NCI-H1105 treated with DMSO at 0.1 percent for 48 hours (cell line): ENCODE results near the gene EIF4E3.

ENCODE experiments used
- DNase-seq: peaks from one replicate; lab custom pipeline; 2025; lab: John Stamatoyannopoulos, UW

The EIF4E3 gene

DNA sequence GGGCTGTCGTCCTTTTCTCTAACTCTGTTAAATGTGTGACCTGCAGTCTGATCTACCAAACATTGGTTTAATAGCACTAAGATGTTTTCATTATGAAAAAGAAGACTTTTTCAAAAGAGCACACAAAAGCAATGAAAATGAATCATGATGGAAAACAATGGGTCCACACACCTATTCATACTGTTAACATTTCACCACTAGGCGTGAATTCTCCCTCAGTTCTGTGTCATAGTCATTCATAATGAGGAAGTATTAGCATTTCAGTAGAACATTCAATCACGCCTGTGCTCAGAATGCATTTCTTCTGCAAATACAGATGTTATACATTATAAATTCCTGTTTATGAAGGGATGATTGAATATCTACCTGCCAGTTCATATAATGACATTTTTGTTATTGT is 35.9 kb downstream of the EIF4E3 start:
- DNase-seq: no peak

DNA sequence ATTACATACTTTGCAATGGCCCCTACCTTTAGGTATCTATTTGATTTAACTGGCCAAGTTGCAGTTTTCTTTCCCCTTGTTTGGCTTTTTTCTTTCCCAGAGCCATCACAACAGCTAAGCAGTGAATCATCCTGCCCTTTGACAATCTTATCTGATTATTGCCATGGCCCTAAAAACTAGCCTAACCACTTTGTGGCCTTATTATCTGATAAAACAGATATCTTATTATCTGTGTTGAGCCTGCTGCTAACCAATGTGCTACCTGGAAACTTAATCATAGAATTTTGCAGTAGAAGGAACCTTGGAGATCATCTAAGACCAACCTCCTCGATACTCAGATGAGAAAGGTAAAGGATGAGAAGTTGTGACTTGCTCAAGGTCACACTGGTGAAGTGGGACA is 37.1 kb downstream of the EIF4E3 start:
- no peak for DNase-seq

DNA sequence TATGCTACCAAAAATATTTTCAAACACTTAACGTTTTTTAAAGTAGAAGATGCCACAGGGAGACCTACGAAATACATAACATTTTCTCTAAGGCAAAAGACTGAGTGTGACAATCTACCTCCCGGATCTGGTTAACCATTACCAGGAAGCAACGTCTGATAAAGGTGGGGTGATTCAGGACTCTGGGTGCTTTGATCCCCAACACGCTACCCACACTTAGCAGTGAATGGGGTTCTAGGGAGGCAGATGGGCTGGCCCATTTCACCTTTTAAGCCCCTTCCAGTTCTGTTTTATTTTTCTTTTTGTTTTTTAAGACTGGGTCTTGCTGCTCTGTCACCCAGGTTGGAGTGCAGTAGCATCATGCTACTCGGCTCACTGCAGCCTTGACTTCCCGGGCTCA is 39.5 kb downstream of the EIF4E3 start:
- DNase-seq: no peak

GRCh38 chr3:71684757-71685386 is 40.3 kb downstream of the EIF4E3 start:
- peak; percentile 25 for DNase-seq

DNA sequence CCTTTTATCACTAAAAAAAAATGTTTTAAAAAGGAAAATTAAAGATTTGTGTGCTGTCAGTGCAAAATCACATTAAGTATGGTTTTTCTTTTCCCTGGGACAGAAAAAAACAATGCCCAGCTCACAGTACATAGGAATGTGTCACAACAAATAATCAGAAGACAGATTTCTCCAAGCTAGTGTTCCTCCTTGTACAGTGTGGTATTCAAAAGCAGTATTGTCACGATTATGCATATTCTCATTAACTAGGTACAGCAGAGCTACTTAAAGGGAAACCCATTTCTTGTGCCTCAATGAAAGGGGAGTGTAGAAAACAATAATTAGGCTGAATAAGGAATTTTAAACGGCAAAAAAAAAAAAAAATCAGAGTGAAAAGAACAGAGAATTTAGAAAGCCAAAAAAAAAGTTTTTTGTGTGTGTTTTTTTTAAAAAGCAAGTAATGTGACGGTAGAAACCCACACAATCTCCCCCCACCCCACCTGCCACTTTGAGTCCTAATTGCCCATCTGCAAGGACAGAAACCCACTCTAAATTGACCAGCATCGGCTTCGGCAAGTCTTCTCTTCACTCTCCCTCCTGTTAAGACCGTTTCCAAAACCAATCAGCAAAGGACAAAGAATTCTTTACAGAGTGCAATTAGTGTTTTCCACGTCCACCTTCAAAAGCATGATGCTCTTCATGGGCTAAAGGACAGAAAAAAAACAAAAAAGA is 41.0 kb downstream of the EIF4E3 start:
- DNase-seq: no peak

GRCh38 chr3:71681224-71681668 is 44.0 kb downstream of the EIF4E3 start:
- no peak for DNase-seq

DNA sequence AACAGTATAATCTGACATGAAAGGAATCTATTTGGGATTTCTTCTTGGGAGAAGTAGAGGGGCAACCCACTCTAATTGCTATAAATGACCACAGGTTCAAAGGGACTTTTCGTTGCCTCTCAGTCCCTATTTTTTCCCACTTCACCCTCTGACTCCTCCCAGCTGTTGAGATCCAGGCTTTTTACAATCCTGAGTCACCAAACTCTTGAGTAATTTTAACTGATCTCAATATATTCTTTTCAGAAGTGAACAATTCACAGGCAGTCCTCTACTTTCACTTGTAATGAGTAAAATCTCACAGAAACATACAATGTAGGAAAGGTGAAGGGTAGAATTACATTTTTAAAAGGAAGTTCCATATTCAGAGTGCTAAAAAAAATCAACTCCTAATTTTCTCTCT is 44.6 kb downstream of the EIF4E3 start:
- no peak for DNase-seq

DNA sequence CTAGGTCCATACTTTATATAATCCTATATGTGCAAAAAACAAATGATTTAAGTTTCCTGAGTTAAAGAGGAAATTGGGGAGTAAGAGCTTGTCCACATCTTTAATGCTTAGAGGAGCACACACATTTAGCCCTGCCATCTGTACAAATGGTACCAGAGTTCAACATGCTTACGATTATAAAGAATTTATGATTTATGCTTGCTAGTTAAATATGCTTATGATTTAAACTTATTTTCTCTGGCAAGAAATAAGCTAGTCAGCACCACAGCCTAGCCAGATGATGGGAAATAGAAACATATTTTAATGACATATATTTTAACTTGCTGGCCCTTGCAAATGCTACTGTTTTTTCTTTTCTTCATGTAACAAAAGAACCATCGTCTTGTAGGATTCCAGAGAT is 48.3 kb downstream of the EIF4E3 start:
- DNase-seq: no peak

DNA sequence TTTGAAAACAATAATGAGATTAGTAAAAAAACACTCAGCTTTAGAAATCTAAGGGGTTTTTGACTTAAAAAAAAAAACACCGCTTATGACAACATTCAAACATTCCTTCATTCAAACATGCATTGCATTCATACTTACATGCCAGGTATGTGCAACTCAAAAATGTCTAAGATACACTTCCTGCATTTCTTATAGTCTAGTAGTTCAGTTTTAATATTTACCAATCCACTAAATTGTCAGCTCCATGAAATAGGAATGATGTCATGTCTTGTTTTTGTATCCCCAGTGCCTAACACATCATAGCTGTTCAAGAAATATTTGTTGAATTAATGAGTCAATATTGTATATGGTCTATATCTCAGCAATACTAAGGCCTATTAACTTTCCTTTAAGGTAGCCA is 51.7 kb downstream of the EIF4E3 start:
- DNase-seq: no peak

- no peak for DNase-seq
Observed at GRCh38 chr3:71672807-71673206, 52.4 kb downstream of the EIF4E3 start.

DNA sequence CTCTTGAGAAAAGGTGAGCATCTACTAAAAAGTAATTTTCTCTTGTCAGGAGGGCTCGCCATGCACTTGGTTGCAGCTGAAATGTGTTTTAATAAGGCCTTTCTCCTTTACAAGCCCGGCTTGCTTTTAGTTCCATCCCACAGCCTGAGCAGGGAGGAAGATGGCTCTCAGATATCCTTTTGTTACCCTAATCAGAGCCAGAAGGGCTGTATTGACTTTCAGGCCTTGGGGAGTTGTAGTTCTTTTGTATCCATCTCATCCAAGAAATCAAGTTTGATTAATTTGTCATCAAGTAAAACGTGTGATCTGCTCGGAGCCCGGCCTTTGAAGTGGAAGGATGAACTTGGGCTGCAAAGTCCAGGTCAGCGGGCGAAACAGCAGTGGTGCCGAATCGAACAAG is 52.9 kb downstream of the EIF4E3 start:
- no peak for DNase-seq

DNA sequence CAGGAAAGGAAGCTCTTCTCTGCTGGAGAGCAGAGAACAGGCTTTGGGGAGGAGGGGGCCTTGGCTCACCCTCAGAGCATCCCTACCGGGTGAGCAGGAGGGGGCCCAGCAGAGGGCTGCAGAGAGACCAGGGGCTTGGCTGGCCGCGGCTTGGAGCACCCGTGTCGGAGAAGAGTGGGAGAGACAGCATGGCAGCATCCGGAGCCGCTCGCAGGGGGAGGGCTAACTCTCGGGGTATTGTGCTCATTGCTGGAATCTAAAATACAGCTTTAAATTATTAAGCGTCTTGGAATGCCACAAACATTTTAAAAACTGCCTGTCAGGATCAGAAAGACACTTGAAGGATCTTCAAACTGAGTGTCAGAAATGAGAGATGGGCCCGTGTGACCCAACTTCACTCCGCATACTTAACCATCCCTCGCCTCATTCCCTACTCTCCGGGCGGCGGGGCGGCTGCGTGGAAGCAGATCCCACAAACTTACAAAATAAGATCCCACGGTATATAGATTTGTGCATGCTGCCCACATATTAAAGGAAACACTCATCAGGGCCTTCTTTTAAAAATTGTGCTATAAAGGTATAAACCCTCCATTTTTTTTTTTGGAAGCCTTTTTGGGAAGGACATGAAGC is 53.9 kb downstream of the EIF4E3 start:
- no peak for DNase-seq

GRCh38 chr3:71662568-71662967 is 62.6 kb downstream of the EIF4E3 start:
- DNase-seq: no peak

DNA sequence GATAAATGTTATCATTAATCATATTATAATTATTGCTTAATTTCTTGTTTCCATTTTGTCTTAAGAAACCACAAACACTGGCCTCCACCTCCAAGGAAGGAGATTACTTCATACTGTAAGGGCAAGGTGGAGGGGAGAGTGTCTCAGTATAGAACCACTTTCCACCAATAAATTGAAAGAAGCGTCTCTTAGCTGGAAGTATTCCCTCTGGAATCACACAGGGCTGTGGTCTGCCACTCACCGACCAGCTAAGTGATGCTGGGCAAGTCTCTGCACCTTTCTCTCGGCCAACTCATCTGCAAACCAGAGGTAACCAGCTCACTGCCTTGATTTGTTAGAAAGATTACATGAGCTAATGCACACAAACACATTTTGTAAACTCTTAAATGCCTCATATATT is 63.1 kb downstream of the EIF4E3 start:
- no peak for DNase-seq

- DNase-seq: no peak
Observed at GRCh38 chr3:71659864-71660591, 65.2 kb downstream of the EIF4E3 start.

DNA sequence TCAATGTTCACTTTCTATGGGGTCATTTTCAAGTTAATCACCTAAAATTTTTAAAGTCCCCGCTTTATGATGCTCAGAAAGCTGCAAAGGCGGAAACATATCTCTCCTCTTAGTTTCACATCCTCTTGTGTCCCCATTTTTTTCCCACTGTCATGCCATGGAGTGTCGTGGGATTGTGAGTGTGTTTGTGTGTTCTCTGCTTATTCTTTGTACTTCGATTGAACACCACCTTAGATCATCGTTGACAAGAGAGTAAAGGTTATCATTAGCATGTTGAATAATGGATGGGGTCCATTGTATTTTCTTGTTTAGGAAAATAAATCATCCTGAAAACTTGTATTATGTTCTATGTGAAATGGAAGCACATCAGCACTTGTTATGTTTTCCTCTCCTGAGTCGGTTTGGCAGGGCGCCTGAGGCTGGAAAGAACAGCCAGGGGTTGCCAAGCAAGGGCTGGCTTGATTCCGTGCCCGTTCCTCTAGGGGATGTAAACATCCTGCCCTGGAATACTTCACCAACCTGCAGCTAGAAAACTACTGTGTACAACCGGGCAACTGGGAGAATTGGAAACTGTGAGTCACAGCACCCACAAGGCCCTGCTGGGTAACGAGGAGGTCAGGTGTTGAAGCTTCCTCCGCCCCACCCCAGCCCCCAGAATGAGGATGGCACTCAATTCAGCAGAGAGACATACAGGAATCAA is 67.2 kb downstream of the EIF4E3 start:
- peak; percentile 68 for DNase-seq

DNA sequence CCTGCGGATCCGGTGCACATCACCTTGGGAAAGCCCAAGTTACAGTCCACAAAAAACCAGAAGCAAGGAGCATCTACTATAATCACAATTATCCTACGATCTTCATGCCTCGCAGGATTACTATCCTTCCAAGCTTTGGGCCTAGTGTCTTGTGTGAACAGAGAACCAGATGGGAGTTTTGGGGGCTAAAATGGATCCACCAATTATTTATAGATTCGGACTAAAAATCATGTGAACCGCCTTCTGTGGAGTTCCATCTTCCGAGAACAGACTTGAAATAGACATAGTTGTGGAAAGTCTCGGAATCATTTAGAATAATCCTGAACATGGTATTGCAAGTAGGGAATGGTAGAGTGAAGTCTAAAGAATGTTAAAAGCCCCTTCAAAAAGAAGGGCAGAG is 70.1 kb downstream of the EIF4E3 start:
- DNase-seq: no peak

DNA sequence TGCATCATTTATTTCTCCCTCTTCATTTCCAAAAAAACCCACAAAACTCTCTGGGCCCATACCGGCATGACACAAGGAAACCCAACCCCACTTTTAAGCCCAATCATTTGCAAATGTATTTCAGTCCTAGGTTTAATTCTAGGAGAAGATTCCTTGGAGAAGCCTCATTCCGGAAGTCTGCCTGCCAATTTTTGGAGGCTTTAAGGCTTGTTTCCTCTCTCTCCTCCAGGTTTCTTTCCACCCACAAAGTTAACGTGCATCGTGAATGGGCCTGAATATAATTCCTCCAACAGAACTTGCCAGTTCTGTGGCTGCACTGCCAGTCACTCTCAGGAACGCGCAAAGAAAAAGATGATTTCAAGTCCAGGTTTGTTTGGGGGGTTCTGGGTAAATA is 71.8 kb downstream of the EIF4E3 start:
- no peak for DNase-seq

DNA sequence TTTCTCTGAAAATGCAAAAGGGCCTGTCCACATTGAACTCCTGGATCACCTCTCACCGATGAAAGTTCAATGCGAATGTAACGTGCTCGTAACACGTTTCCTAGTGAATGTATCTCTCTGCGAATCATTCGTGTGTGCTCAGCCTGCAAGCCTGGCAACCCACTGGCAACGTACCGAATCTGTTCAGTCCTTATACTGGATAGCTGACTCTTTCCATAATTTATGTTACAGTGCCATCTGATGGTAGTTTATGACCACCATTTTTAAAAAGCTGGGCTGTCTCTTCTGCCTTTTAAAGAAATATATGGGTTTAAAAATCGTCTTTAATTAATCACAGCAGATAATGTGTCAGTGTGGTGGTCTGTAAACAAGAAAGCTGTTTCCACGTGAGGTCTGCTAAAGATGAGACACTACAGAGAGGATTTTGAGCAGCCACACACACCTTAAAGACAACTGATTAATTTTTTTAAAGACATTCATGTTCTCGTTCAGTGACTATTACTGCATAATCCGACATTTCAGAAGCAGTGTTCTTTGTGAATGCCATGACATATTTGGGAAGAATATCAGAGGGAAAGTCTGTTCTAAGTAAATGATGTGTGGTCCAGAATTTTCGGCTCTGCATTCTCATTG is 72.3 kb downstream of the EIF4E3 start:
- peak; percentile 54 for DNase-seq

GRCh38 chr3:71651625-71652024 is 73.6 kb downstream of the EIF4E3 start:
- DNase-seq: no peak

DNA sequence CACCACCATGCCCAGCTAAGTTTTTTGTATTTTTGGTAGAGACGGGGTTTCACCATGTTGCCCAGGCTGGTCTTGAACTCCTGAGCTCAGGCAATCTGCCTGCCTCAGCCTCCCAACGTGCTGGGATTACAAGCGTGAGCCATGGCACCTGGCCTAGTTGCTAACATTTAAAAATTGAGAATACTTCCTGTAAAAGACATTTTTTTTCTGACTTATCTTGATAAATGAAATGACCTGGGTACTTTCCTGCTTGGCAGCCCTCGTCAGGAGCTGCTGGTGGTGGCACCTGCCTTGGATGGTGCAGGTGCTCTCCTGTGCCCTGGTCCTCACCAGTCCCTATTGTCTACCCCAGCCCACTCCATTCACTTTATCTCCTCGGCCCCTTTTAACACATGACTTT is 74.8 kb downstream of the EIF4E3 start:
- DNase-seq: no peak

GRCh38 chr3:71649757-71650156 is 75.4 kb downstream of the EIF4E3 start:
- DNase-seq: no peak
